Activated T-cell treated with anti-CD3 and anti-CD28 coated beads, Interleukin-2, amount 50 U/mL, for 4 hours (primary cell): Measurements from ENCODE around the gene SLC1A3. TPM values are rescaled to one million over a fixed set of nuclear protein-coding genes. Genes with fewer than 3 reads are reported as not detected.

Experiments used
- ATAC-seq, 2 donors: fragments of 200-7000 bp; cut with Tn5 transposase; one replicate each; pipeline ENCODE4 v1.10.0; 2021
- DNase-seq: peaks from one replicate; pipeline ENCODE4 v3.0.0-alpha.2; 2020
- H3K27me3 Mint-ChIP-seq: one replicate; pipeline ENCODE4 v1.8.0; 2021; ENCODE audit warnings: low read depth, mixed read lengths
- H3K36me3 Mint-ChIP-seq: one replicate; pipeline ENCODE4 v1.8.0; 2022; ENCODE audit warnings: mixed read lengths; ENCODE audit not compliant: insufficient read depth
- H3K4me1 Mint-ChIP-seq: one replicate; pipeline ENCODE4 v1.8.0; 2021; ENCODE audit warnings: low read depth, mixed read lengths
- H3K4me3 Mint-ChIP-seq: one replicate; pipeline ENCODE4 v1.8.0; 2021; ENCODE audit warnings: mild to moderate bottlenecking, moderate library complexity, mixed read lengths
- H3K9me3 Mint-ChIP-seq: one replicate; pipeline ENCODE4 v1.8.0; 2021; ENCODE audit warnings: mixed read lengths
- total RNA-seq, 3 donors: library from RNA; stranded (reverse); gene quantifications; one replicate each; pipeline ENCODE4 v1.2.1, GENCODE V29; 2021

The SLC1A3 gene
- total RNA-seq, 3 donors from 2014 or later = 0.56 to 1.4 (median 0.76) TPM

DNA sequence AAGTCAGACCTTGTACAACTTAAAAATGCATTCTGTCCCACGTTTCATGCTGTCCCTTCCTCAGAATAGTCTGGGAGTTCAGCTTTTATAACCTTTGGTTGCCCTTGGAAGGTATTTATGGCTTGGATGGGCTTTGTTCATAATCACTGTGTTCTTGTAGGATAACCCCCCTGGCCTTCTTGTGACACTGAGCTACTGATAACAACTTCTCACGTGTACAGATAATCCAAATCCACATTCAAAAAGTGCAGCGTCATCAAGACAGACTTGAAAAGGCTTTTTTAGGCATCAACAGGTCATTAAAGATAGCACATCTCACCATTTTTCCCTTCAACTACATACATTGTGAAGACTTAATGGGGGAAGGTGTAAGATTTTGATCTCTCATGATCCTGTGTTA lies 42.0 kb downstream of the SLC1A3 start:
- Mint-ChIP-seq H3K9me3 (no peaks in the 10 kb centered on the region), H3K36me3 (no peaks in the 10 kb centered on the region), H3K4me1 (no peaks in the 10 kb centered on the region), H3K4me3 (no peak overlapping the region), H3K27me3 (peaks cover 33% of the 10 kb centered on the region)
- DNase-seq (no peak), ATAC-seq (no peak)

GRCh38 chr5:36651761-36652685 lies 45.6 kb downstream of the SLC1A3 start:
- no peak overlapping the region for H3K4me3 Mint-ChIP-seq
- DNase-seq (no peak), ATAC-seq (no peak)
- H3K9me3 Mint-ChIP-seq = no peaks in the 10 kb centered on the region
- H3K4me1 Mint-ChIP-seq = no peaks in the 10 kb centered on the region
- H3K27me3 Mint-ChIP-seq = peaks cover 27% of the 10 kb centered on the region
- H3K36me3 Mint-ChIP-seq = no peaks in the 10 kb centered on the region

GRCh38 chr5:36653044-36653705 lies 46.8 kb downstream of the SLC1A3 start:
- Mint-ChIP-seq H3K36me3 (no peaks in the 10 kb centered on the region), H3K9me3 (no peaks in the 10 kb centered on the region), H3K4me1 (no peaks in the 10 kb centered on the region), H3K4me3 (no peak overlapping the region), H3K27me3 (peaks cover 27% of the 10 kb centered on the region)
- ATAC-seq (no peak), DNase-seq (no peak)

GRCh38 chr5:36654564-36654963 lies 48.2 kb downstream of the SLC1A3 start:
- Mint-ChIP-seq H3K27me3 (peaks cover 26% of the 10 kb centered on the region), H3K4me3 (no peak overlapping the region), H3K9me3 (no peaks in the 10 kb centered on the region), H3K4me1 (no peaks in the 10 kb centered on the region), H3K36me3 (no peaks in the 10 kb centered on the region)
- ATAC-seq (no peak), DNase-seq (no peak)

GRCh38 chr5:36655161-36655560 lies 48.8 kb downstream of the SLC1A3 start:
- Mint-ChIP-seq H3K36me3 (no peaks in the 10 kb centered on the region), H3K4me3 (no peak overlapping the region), H3K4me1 (no peaks in the 10 kb centered on the region), H3K27me3 (peaks cover 26% of the 10 kb centered on the region), H3K9me3 (no peaks in the 10 kb centered on the region)
- ATAC-seq (no peak), DNase-seq (no peak)

- H3K9me3 Mint-ChIP-seq = no peaks in the 10 kb centered on the region
- H3K27me3 Mint-ChIP-seq = peaks cover 25% of the 10 kb centered on the region
- ATAC-seq = no peak
- H3K36me3 Mint-ChIP-seq = no peaks in the 10 kb centered on the region
- H3K4me1 Mint-ChIP-seq = no peaks in the 10 kb centered on the region
- no peak for DNase-seq
- no peak overlapping the region for H3K4me3 Mint-ChIP-seq
Measured at GRCh38 chr5:36656556-36656955, 50.1 kb downstream of the SLC1A3 start.

- Mint-ChIP-seq H3K4me3 (no peak overlapping the region), H3K36me3 (no peaks in the 10 kb centered on the region), H3K9me3 (no peaks in the 10 kb centered on the region), H3K4me1 (no peaks in the 10 kb centered on the region), H3K27me3 (peaks cover 17% of the 10 kb centered on the region)
- DNase-seq (no peak), ATAC-seq (no peak)
Measured at GRCh38 chr5:36657563-36657995, 51.2 kb downstream of the SLC1A3 start.

DNA sequence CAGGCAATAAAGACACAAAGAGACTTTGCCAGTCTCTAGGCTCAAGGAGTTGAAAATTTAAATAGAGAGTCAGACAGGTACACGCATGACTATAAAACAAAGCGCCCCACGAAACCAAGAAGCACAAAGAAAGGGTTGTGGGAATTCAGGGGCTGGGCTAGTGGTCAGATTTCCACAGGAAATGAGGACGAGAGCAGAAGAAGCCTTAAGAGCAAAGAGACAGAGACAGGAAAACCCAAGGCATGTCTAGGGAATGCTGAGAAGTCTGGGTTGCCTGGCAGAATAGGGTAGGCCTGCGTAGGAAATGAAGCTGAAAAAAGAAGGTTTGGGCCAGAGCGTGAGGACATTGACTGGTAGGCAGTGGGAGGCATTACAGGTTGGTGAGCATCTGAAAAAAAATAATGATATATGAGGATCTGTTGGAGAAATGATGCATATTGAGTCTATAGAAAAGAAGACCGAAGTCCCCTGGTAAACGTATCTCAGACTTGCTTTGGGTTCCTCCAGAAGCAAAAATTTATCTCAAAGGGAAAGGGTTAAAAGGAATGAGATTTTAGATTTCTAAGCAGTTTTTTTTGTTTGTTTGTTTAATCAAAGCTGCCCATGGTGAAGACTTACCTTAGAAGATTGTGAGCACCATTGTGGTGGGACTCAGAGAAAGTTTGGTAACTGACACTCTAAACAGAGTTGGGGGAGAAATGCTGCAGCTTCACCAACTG lies 51.8 kb downstream of the SLC1A3 start:
- H3K27me3 Mint-ChIP-seq = peaks cover 16% of the 10 kb centered on the region
- H3K4me3 Mint-ChIP-seq = no peak overlapping the region
- no peaks in the 10 kb centered on the region for H3K4me1 Mint-ChIP-seq
- no peaks in the 10 kb centered on the region for H3K9me3 Mint-ChIP-seq
- ATAC-seq (no peak), DNase-seq (no peak)
- H3K36me3 Mint-ChIP-seq = no peaks in the 10 kb centered on the region

DNA sequence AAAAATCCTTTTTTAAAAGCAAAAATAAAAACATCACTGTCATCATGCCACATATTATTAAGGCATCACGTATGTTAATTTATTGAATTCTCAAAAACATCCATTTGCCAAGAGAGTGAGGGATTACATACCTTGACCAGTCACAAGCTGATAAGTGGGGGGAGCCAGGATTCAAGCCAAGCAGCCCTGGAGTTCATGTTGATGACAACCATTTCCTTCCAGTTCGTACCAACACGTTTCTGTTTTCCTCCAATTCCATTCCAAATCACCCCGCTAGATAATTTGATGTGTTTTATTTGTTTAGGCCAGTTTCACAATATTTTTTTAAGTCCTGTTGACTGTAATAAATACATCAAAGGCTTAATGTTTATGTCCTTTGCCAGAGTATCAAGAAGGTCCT lies 53.0 kb downstream of the SLC1A3 start:
- DNase-seq (no peak), ATAC-seq (no peak)
- peaks cover 8% of the 10 kb centered on the region for H3K27me3 Mint-ChIP-seq
- no peaks in the 10 kb centered on the region for H3K36me3 Mint-ChIP-seq
- no peaks in the 10 kb centered on the region for H3K4me1 Mint-ChIP-seq
- no peak overlapping the region for H3K4me3 Mint-ChIP-seq
- no peaks in the 10 kb centered on the region for H3K9me3 Mint-ChIP-seq

DNA sequence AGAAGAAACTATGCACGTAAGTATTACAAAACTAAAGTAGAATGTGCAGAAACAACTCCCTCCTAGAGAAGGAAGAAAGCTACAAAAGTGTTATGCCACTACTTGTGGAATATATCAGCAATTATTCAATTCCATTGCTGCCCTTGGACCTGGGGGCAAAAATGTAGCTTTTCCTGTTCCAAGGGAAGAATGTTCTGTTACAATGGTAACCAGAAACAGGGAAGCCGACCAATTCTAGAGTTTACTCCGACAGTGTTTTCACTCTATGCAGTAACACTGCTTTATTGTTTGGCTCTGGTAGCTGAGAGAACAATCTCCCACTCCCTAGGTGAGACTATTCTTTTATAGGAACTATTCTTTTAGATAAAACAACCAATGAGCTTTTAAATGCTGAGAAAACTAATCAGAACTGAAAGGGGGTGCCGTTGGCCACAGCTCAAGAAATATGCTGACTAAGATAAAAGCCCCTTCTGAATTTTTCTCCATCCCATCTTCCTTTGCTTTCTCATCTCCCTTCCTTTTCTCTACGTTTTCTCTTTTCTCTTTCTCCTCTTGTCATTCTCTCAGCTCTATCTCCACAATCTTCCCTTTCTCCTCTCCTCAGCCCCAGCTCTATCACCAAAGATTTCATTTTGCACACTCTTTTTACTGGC lies 54.1 kb downstream of the SLC1A3 start:
- ATAC-seq (no peak), DNase-seq (no peak)
- Mint-ChIP-seq H3K9me3 (no peaks in the 10 kb centered on the region), H3K4me1 (no peaks in the 10 kb centered on the region), H3K4me3 (no peak overlapping the region), H3K27me3 (peaks cover 2% of the 10 kb centered on the region), H3K36me3 (no peaks in the 10 kb centered on the region)

- H3K36me3 Mint-ChIP-seq = no peaks in the 10 kb centered on the region
- ATAC-seq (no peak), DNase-seq (no peak)
- no peaks in the 10 kb centered on the region for H3K4me1 Mint-ChIP-seq
- H3K27me3 Mint-ChIP-seq = peaks cover 4% of the 10 kb centered on the region
- H3K4me3 Mint-ChIP-seq = no peak overlapping the region
- H3K9me3 Mint-ChIP-seq = no peaks in the 10 kb centered on the region
Measured at GRCh38 chr5:36661456-36662220, 55.2 kb downstream of the SLC1A3 start.

- Mint-ChIP-seq H3K4me3 (no peak overlapping the region), H3K9me3 (no peaks in the 10 kb centered on the region)
Measured at GRCh38 chr5:36662291-36662851, 56.0 kb downstream of the SLC1A3 start.

DNA sequence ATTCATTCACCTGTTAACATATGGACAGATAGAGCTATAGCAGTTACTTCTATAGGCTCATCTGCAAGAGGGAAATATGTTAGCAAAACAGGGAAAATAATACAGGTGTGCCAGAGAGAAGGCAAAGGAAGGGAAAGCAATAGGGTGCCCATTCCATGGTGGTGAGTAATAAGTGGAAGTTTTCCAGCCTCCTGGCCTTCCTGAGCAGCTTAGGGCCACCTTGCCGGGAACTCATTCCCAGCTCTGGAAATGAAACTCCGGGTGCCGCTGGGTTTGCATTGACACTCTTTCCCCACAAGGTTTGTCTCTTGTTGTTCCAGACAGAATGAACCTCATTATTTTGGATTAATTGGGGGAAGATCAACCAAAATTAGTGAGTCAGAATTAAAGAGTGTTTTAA lies 58.4 kb downstream of the SLC1A3 start:
- Mint-ChIP-seq H3K4me1 (no peaks in the 10 kb centered on the region), H3K9me3 (no peaks in the 10 kb centered on the region), H3K36me3 (no peaks in the 10 kb centered on the region), H3K4me3 (no peak overlapping the region), H3K27me3 (peaks cover 4% of the 10 kb centered on the region)
- ATAC-seq (no peak), DNase-seq (no peak)

More at GRCh38 chr5:36662291-36662851, 56.0 kb downstream of the SLC1A3 start:
- H3K4me1 Mint-ChIP-seq = no peaks in the 10 kb centered on the region
- peaks cover 4% of the 10 kb centered on the region for H3K27me3 Mint-ChIP-seq
- DNase-seq = no peak
- ATAC-seq = no peak
- H3K36me3 Mint-ChIP-seq = no peaks in the 10 kb centered on the region
